ENCODE results near the gene ADPRH. TPM values are rescaled to one million over a fixed set of nuclear protein-coding genes. Genes with fewer than 3 reads are reported as not detected.
A peak's percentile ranks its signal among the peaks of the same experiment; 100 is the strongest.

ADPRH gene
- total RNA-seq, 1 donor from 2014 or later: 2.6 TPM

GRCh38 chr3:119586733-119587172 lies 7.5 kb downstream of the ADPRH start:
- H3K27me3 Mint-ChIP-seq (ENCODE audit: low read depth, unreplicated experiment): no peaks in the 10 kb centered on the region
- H2AFZ ChIP-seq (ENCODE audit: low read depth, low read length): no peak overlapping the region
- no peaks in the 10 kb centered on the region for H3K4me1 ChIP-seq (ENCODE audit: insufficient read depth, low read length)
- H3K27ac Mint-ChIP-seq (ENCODE audit: unreplicated experiment): no peak overlapping the region
- no peaks in the 10 kb centered on the region for H4K20me1 ChIP-seq (ENCODE audit: insufficient read depth, low read length)
- peaks cover 5% of the 10 kb centered on the region for H3K9me3 ChIP-seq (ENCODE audit: insufficient read depth, low read depth, low read length)
- H3K9ac ChIP-seq (ENCODE audit: low read length): no peak overlapping the region
- peaks cover 20% of the 10 kb centered on the region for H3K4me1 Mint-ChIP-seq (ENCODE audit: low read depth, unreplicated experiment)
- FAIRE-seq: no peak
- no peak overlapping the region for H3K4me3 ChIP-seq (ENCODE audit: insufficient read depth, low read depth, low read length)
- no peaks in the 10 kb centered on the region for H3K36me3 ChIP-seq (ENCODE audit: insufficient read depth, low read length)
- H3K4me2 ChIP-seq (ENCODE audit: low read length): no peak overlapping the region
- no peaks in the 10 kb centered on the region for H3K36me3 Mint-ChIP-seq (ENCODE audit: low read depth, unreplicated experiment)
- peak; percentile 76 for DNase-seq (ENCODE audit: low read depth)
- H3K27ac ChIP-seq (ENCODE audit: low read depth, low read length): no peak overlapping the region
- peaks cover 3% of the 10 kb centered on the region for H3K9me3 Mint-ChIP-seq (ENCODE audit: unreplicated experiment)
- H3K27me3 ChIP-seq (ENCODE audit: insufficient read depth, low read length): no peaks in the 10 kb centered on the region
- no peaks in the 10 kb centered on the region for H3K79me2 ChIP-seq (ENCODE audit: insufficient read depth, low read length)
- no peak for TF ChIP-seq EZH2 (IDR thresholded peaks at IDR 0.05; ENCODE audit: insufficient read depth, low read length)
- no peak for TF ChIP-seq CTCF (IDR thresholded peaks at IDR 0.05; ENCODE audit: insufficient read depth, low read depth, low read length)
- no peak overlapping the region for H3K4me3 Mint-ChIP-seq (ENCODE audit: unreplicated experiment)

- no peaks in the 10 kb centered on the region for H3K79me2 ChIP-seq (ENCODE audit: insufficient read depth, low read length)
- DNase-seq (ENCODE audit: low read depth) (no peak), FAIRE-seq (no peak)
- Mint-ChIP-seq H3K27ac (ENCODE audit: unreplicated experiment) (no peak overlapping the region), H3K9me3 (ENCODE audit: unreplicated experiment) (peaks cover 3% of the 10 kb centered on the region), H3K36me3 (ENCODE audit: low read depth, unreplicated experiment) (no peaks in the 10 kb centered on the region), H3K4me3 (ENCODE audit: unreplicated experiment) (no peak overlapping the region), H3K4me1 (ENCODE audit: low read depth, unreplicated experiment) (peaks cover 23% of the 10 kb centered on the region), H3K27me3 (ENCODE audit: low read depth, unreplicated experiment) (no peaks in the 10 kb centered on the region)
- H2AFZ ChIP-seq (ENCODE audit: low read depth, low read length): no peak overlapping the region
- TF ChIP-seq CTCF (IDR thresholded peaks at IDR 0.05; ENCODE audit: insufficient read depth, low read depth, low read length) (no peak), EZH2 (IDR thresholded peaks at IDR 0.05; ENCODE audit: insufficient read depth, low read length) (no peak)
- H3K4me1 ChIP-seq (ENCODE audit: insufficient read depth, low read length): no peaks in the 10 kb centered on the region
- no peak overlapping the region for H3K4me3 ChIP-seq (ENCODE audit: insufficient read depth, low read depth, low read length)
- H3K36me3 ChIP-seq (ENCODE audit: insufficient read depth, low read length): no peaks in the 10 kb centered on the region
- H3K27me3 ChIP-seq (ENCODE audit: insufficient read depth, low read length): no peaks in the 10 kb centered on the region
- H3K27ac ChIP-seq (ENCODE audit: low read depth, low read length): no peak overlapping the region
- H4K20me1 ChIP-seq (ENCODE audit: insufficient read depth, low read length): no peaks in the 10 kb centered on the region
- H3K9me3 ChIP-seq (ENCODE audit: insufficient read depth, low read depth, low read length): peaks cover 5% of the 10 kb centered on the region
- H3K9ac ChIP-seq (ENCODE audit: low read length): no peak overlapping the region
- H3K4me2 ChIP-seq (ENCODE audit: low read length): no peak overlapping the region
These were observed 8.8 kb downstream of the ADPRH start for GRCh38 chr3:119588112-119588511.

GRCh38 chr3:119589102-119589773 lies 9.9 kb downstream of the ADPRH start:
- Histone ChIP-seq H3K36me3 (ENCODE audit: insufficient read depth, low read length) (no peaks in the 10 kb centered on the region), H4K20me1 (ENCODE audit: insufficient read depth, low read length) (no peaks in the 10 kb centered on the region), H2AFZ (ENCODE audit: low read depth, low read length) (no peak overlapping the region), H3K27ac (ENCODE audit: low read depth, low read length) (no peak overlapping the region), H3K79me2 (ENCODE audit: insufficient read depth, low read length) (no peaks in the 10 kb centered on the region), H3K4me3 (ENCODE audit: insufficient read depth, low read depth, low read length) (no peak overlapping the region), H3K9ac (ENCODE audit: low read length) (no peak overlapping the region), H3K27me3 (ENCODE audit: insufficient read depth, low read length) (no peaks in the 10 kb centered on the region), H3K4me2 (ENCODE audit: low read length) (no peak overlapping the region), H3K9me3 (ENCODE audit: insufficient read depth, low read depth, low read length) (peaks cover 5% of the 10 kb centered on the region), H3K4me1 (ENCODE audit: insufficient read depth, low read length) (no peaks in the 10 kb centered on the region)
- Mint-ChIP-seq H3K27me3 (ENCODE audit: low read depth, unreplicated experiment) (no peaks in the 10 kb centered on the region), H3K36me3 (ENCODE audit: low read depth, unreplicated experiment) (no peaks in the 10 kb centered on the region), H3K4me3 (ENCODE audit: unreplicated experiment) (no peak overlapping the region), H3K27ac (ENCODE audit: unreplicated experiment) (no peak overlapping the region), H3K9me3 (ENCODE audit: unreplicated experiment) (peaks cover 3% of the 10 kb centered on the region), H3K4me1 (ENCODE audit: low read depth, unreplicated experiment) (peaks cover 24% of the 10 kb centered on the region)
- FAIRE-seq (no peak), DNase-seq (ENCODE audit: low read depth) (no peak)
- TF ChIP-seq CTCF (IDR thresholded peaks at IDR 0.05; ENCODE audit: insufficient read depth, low read depth, low read length) (no peak), EZH2 (IDR thresholded peaks at IDR 0.05; ENCODE audit: insufficient read depth, low read length) (no peak)
